H1 (cell line): ENCODE measurements around the gene RCC1. TPM values are rescaled to one million over a fixed set of nuclear protein-coding genes. Genes with fewer than 3 reads are reported as not detected.

ENCODE experiments used
- CTCF ChIA-PET: fragments of 300-600 bp; sonication (Branson Sonifier 250); formaldehyde crosslinking; loops from one replicate; lab custom pipeline; 2021; ENCODE audit not compliant: partially characterized antibody; lab: Charles Lee
- POLR2A ChIA-PET: fragments of 300-600 bp; sonication (Branson Sonifier 250); formaldehyde crosslinking; loops from one replicate; lab custom pipeline; 2021; ENCODE audit warnings: inconsistent platforms; ENCODE audit not compliant: partially characterized antibody; lab: Charles Lee
- DNase-seq, 2 experiments: peaks; one replicate each; pipeline versions ENCODE4 v3.0.0 to v3.0.0-alpha.2; 2010 to 2022; ENCODE audit warnings: low spot score in 2 of 2, low read depth in 1 of 2, mixed read lengths in 1 of 2
- FAIRE-seq: peaks from 2 replicates; lab custom pipeline; 2011; peaks lifted over from hg19 to GRCh38; lab: Jason Lieb, UNC
- H2AFZ ChIP-seq: 2 replicates; pipeline ENCODE4 v1.8.1; 2012; ENCODE audit warnings: low read length, inconsistent platforms
- H2AK5ac ChIP-seq: 2 replicates; pipeline ENCODE4 v1.6.1; 2013; ENCODE audit warnings: low read depth, low read length
- H2BK120ac ChIP-seq: replicated peaks from 2 replicates; pipeline ENCODE3; 2013; ENCODE audit warnings: low read depth, low read length, inconsistent platforms
- H2BK12ac ChIP-seq: 2 replicates; pipeline ENCODE4 v1.6.1; 2013; ENCODE audit warnings: low read depth, low read length
- H2BK15ac ChIP-seq: 2 replicates; pipeline ENCODE4 v1.6.1; 2013; ENCODE audit warnings: low read length
- H2BK20ac ChIP-seq: 2 replicates; pipeline ENCODE4 v1.6.1; 2013; ENCODE audit warnings: low read length
- H2BK5ac ChIP-seq: 2 replicates; pipeline ENCODE4 v1.6.1; 2013; ENCODE audit warnings: low read depth, low read length
- H3K14ac ChIP-seq: 2 replicates; pipeline ENCODE4 v1.6.1; 2013; ENCODE audit warnings: inconsistent platforms; ENCODE audit not compliant: insufficient read length
- H3K18ac ChIP-seq: 2 replicates; pipeline ENCODE4 v1.6.1; 2013; ENCODE audit warnings: low read length; ENCODE audit errors: extremely low read depth
- H3K23ac ChIP-seq: 2 replicates; pipeline ENCODE4 v1.6.1; 2013; ENCODE audit warnings: inconsistent platforms; ENCODE audit not compliant: insufficient read length
- H3K23me2 ChIP-seq: 2 replicates; pipeline ENCODE4 v1.6.1; 2013; ENCODE audit warnings: low read depth, low read length
- H3K27ac ChIP-seq: 2 replicates; pipeline ENCODE4 v1.6.1; 2011; ENCODE audit warnings: low read depth, low read length, inconsistent platforms
- H3K27me3 ChIP-seq, 4 experiments: replicated peaks in 1 of 4; 1 replicate in 1 of 4; 2 replicates in 3 of 4; pipeline versions ENCODE4 v1.6.1 to v1.8.1; 2011 to 2013; ENCODE audit warnings: low read length in 3 of 4, mild to moderate bottlenecking in 3 of 4, inconsistent platforms in 2 of 4, mixed read lengths in 2 of 4, moderate library complexity in 1 of 4; ENCODE audit not compliant: control insufficient read depth in 3 of 4, insufficient read depth in 3 of 4; ENCODE audit errors: extremely low read depth in 1 of 4
- H3K36me3 ChIP-seq, 4 experiments: 2 replicates each; pipeline versions ENCODE4 v1.6.1 to v1.8.1; 2011 to 2013; ENCODE audit warnings: mild to moderate bottlenecking in 4 of 4, low read length in 3 of 4, moderate library complexity in 2 of 4, control low read depth in 1 of 4, inconsistent platforms in 1 of 4; ENCODE audit not compliant: insufficient read depth in 4 of 4, control insufficient read depth in 2 of 4
- H3K4ac ChIP-seq: replicated peaks from 2 replicates; pipeline ENCODE3; 2013; ENCODE audit warnings: low read length, low read depth, mixed read lengths, inconsistent platforms; ENCODE audit not compliant: insufficient read length
- H3K4me1 ChIP-seq, 4 experiments: replicated peaks in 1 of 4; 1 replicate in 1 of 4; 2 replicates in 3 of 4; pipeline versions ENCODE4 v1.6.1 to v1.8.1; 2011 to 2013; ENCODE audit warnings: low read length in 3 of 4, inconsistent platforms in 2 of 4, mixed read lengths in 1 of 4; ENCODE audit not compliant: insufficient read depth in 4 of 4, control insufficient read depth in 3 of 4
- H3K4me2 ChIP-seq, 2 experiments: 2 replicates each; pipeline versions ENCODE4 v1.6.1 to v1.8.1; 2011 to 2013; ENCODE audit warnings: low read depth in 2 of 2, low read length in 2 of 2, control low read depth in 1 of 2, inconsistent platforms in 1 of 2, mild to moderate bottlenecking in 1 of 2; ENCODE audit not compliant: insufficient read depth in 1 of 2
- H3K4me3 ChIP-seq, 4 experiments: fragments of 200-600, 300-600 bp in 1 of 4; sonication (generic), shearing (Covaris generic), sonication (Bioruptor Twin) in 1 of 4; 2 replicates each; pipeline versions ENCODE4 v1.5.1 to v1.8.1; 2011 to 2016; ENCODE audit warnings: low read length in 4 of 4, low read depth in 3 of 4, control low read depth in 2 of 4, inconsistent platforms in 2 of 4, mild to moderate bottlenecking in 2 of 4, mixed read lengths in 1 of 4, moderate library complexity in 1 of 4; ENCODE audit not compliant: insufficient read depth in 2 of 4; ENCODE audit errors: extremely low read depth in 1 of 4
- H3K56ac ChIP-seq: replicated peaks from 2 replicates; pipeline ENCODE3; 2013; ENCODE audit warnings: low read depth, mild to moderate bottlenecking, mixed read lengths, low read length, inconsistent platforms; ENCODE audit not compliant: insufficient read length
- H3K79me1 ChIP-seq: 2 replicates; pipeline ENCODE4 v1.6.1; 2013; ENCODE audit warnings: low read depth, low read length, control low read depth
- H3K79me2 ChIP-seq, 2 experiments: 2 replicates each; pipeline versions ENCODE4 v1.6.1 to v1.8.1; 2012 to 2013; ENCODE audit warnings: low read length in 2 of 2, mild to moderate bottlenecking in 2 of 2, inconsistent platforms in 1 of 2; ENCODE audit not compliant: insufficient read depth in 2 of 2, control insufficient read depth in 1 of 2
- H3K9ac ChIP-seq, 4 experiments: replicated peaks in 1 of 4; 1 replicate in 1 of 4; 2 replicates in 3 of 4; pipeline versions ENCODE4 v1.6.1 to v1.8.1; 2011 to 2013; ENCODE audit warnings: low read depth in 3 of 4, low read length in 3 of 4, control low read depth in 2 of 4, mild to moderate bottlenecking in 2 of 4, moderate library complexity in 2 of 4, inconsistent platforms in 1 of 4; ENCODE audit errors: extremely low read depth in 1 of 4
- H3K9me3 ChIP-seq, 2 experiments: 2 replicates each; pipeline versions ENCODE4 v1.6.1 to v1.8.1; 2012 to 2013; ENCODE audit warnings: mild to moderate bottlenecking in 2 of 2, moderate library complexity in 2 of 2, control low read depth in 1 of 2, inconsistent platforms in 1 of 2, low read depth in 1 of 2, low read length in 1 of 2, mixed read lengths in 1 of 2; ENCODE audit not compliant: insufficient read depth in 2 of 2
- H4K20me1 ChIP-seq, 2 experiments: replicated peaks in 1 of 2; 2 replicates each; pipeline versions ENCODE3 to v1.8.1; 2011 to 2013; ENCODE audit warnings: inconsistent platforms in 2 of 2, low read length in 2 of 2, mild to moderate bottlenecking in 1 of 2; ENCODE audit not compliant: insufficient read depth in 2 of 2, control insufficient read depth in 1 of 2
- H4K5ac ChIP-seq: 2 replicates; pipeline ENCODE4 v1.6.1; 2013; ENCODE audit warnings: low read length, low read depth, mixed read lengths, inconsistent platforms; ENCODE audit not compliant: insufficient read length
- H4K8ac ChIP-seq: 2 replicates; pipeline ENCODE4 v1.8.0; 2013; ENCODE audit warnings: mild to moderate bottlenecking, moderate library complexity, low read length, inconsistent platforms; ENCODE audit not compliant: insufficient read depth; ENCODE audit errors: extremely low read depth
- H4K91ac ChIP-seq: replicated peaks from 2 replicates; pipeline ENCODE3; 2013; ENCODE audit warnings: low read length, mixed read lengths, inconsistent platforms; ENCODE audit not compliant: insufficient read length
- CTCF ChIP-seq, 3 experiments: IDR thresholded peaks; 1 replicate in 2 of 3; 2 replicates in 1 of 3; pipeline versions ENCODE4 v1.5.1 to v1.6.1; 2011; ENCODE audit warnings: low read length in 3 of 3, mild to moderate bottlenecking in 3 of 3, inconsistent platforms in 2 of 3, low read depth in 1 of 3, moderate library complexity in 1 of 3; ENCODE audit not compliant: insufficient read depth in 1 of 3; ENCODE audit errors: control extremely low read depth in 1 of 3
- EGR1 ChIP-seq: IDR thresholded peaks from 2 replicates; pipeline ENCODE4 v1.6.1; 2011; ENCODE audit warnings: low read depth, low read length, borderline replicate concordance
- KDM4A ChIP-seq: IDR thresholded peaks from one replicate; pipeline ENCODE4 v1.7.1; 2012; ENCODE audit warnings: low read depth, mild to moderate bottlenecking, moderate library complexity, low read length, inconsistent platforms; ENCODE audit not compliant: severe bottlenecking
- POLR2AphosphoS5 ChIP-seq: IDR thresholded peaks from 2 replicates; pipeline ENCODE4 v1.6.1; 2011; ENCODE audit warnings: low read depth, low read length
- TAF7 ChIP-seq: optimal IDR thresholded peaks from 2 replicates; pipeline ENCODE3; 2011; ENCODE audit warnings: low read depth, mild to moderate bottlenecking, inconsistent platforms, low read length, moderate library complexity, borderline replicate concordance
- WGBS, 2 experiments: shearing (Covaris generic) in 1 of 2; methylation state at CpG; one replicate each; pipeline versions ENCODE4 v1.1.6 to v1.1.7; 2013 to 2015; ENCODE audit warnings: low lambda C conversion rate in 2 of 2, mixed read lengths in 2 of 2, inconsistent platforms in 1 of 2, low coverage in 1 of 2, missing lambda C conversion rate in 1 of 2; ENCODE audit not compliant: insufficient replicate concordance in 2 of 2, insufficient coverage in 1 of 2, insufficient read length in 1 of 2; ENCODE audit errors: extremely low coverage in 1 of 2, missing lambda C conversion rate in 1 of 2; 5-methylcytosine and 5-hydroxymethylcytosine counted together
- long read RNA-seq, 2 experiments: library from RNA in 1 of 2; library from capped mRNA in 1 of 2; stranded (forward); transcript quantifications; one replicate each; pipeline ENCODE4 v2.0.0, GENCODE V29; 2021; ENCODE audit warnings: inconsistent platforms in 1 of 2
- polyA minus RNA-seq, 3 experiments: library from RNA; depleted of rRNA, polyadenylated mRNA; stranded (reverse); fragments of >200 nt; gene quantifications; 1 replicate in 2 of 3; 2 replicates in 1 of 3; pipeline ENCODE4 v1.2.3, GENCODE V29; 2011
- polyA plus RNA-seq, 7 experiments: library from polyadenylated mRNA; depleted of rRNA in 3 of 7; stranded (reverse) in 5 of 7; unstranded in 2 of 7; fragments of >200 nt in 5 of 7; fragments of 200-250 nt in 2 of 7; gene quantifications; 1 replicate in 5 of 7; 2 replicates in 1 of 7; 4 replicates in 1 of 7; pipeline versions ENCODE4 v1.2.1 to v1.2.3, GENCODE V29; 2011 to 2013; ENCODE audit warnings: missing spikeins in 2 of 7, mixed read lengths in 2 of 7
- total RNA-seq: library from RNA; stranded (reverse); fragmentation: NEBNext Ultra II Directional; extraction: Animal tissue kit (Norgen Biotek cat#: 25700); gene quantifications from 2 replicates; pipeline ENCODE4 v1.2.1, GENCODE V29; 2021

RCC1 gene
- total RNA-seq (98.4 and 101 TPM in 2 replicates), polyA plus RNA-seq (2011; rRNA removed) (48.5 and 66.4 TPM in 2 replicates), polyA minus RNA-seq (2011; rRNA and poly(A)+ RNA removed) (81.1 and 103 TPM in 2 replicates)
- polyA plus RNA-seq (2011; cell fraction: cytosol; rRNA removed): 76.8 TPM
- 73.3 TPM for polyA plus RNA-seq (2011; cell fraction: nucleus; rRNA removed)
- 102 to 113 TPM (median 104 TPM) in 4 replicates for polyA plus RNA-seq (2012, experiment 1 of 2)
- polyA plus RNA-seq (2012, experiment 2 of 2): 86.9 TPM
- polyA plus RNA-seq (2013, experiment 1 of 2): 45.4 TPM
- polyA plus RNA-seq (2013, experiment 2 of 2): 45.9 TPM
- 47.8 TPM for polyA minus RNA-seq (2011; cell fraction: cytosol; rRNA and poly(A)+ RNA removed)
- 49.7 TPM for polyA minus RNA-seq (2011; cell fraction: nucleus; rRNA and poly(A)+ RNA removed)
- long read RNA-seq, experiment 1, transcript RCC1-211 (3 exons, 509 nt): minor isoform, 5 of 120 reads
- long read RNA-seq, experiment 1, transcript RCC1-202 (10 exons, 2,424 nt): major isoform, 11 of 120 reads
- long read RNA-seq, experiment 1, partial matches to known transcripts: 85 of 120 reads
- long read RNA-seq, experiment 1, other reads (novel, unspliced or antisense): 19 of 120 reads
- long read RNA-seq, experiment 2, transcript RCC1-202 (10 exons, 2,424 nt): major isoform, 69 of 147 reads
- long read RNA-seq, experiment 2, partial matches to known transcripts: 38 of 147 reads
- long read RNA-seq, experiment 2, other reads (novel, unspliced or antisense): 35 of 147 reads

- peaks cover 0 to 24% of the 10 kb centered on the region in 2 experiments; a peak in 2 of 4 replicates for H3K79me2 ChIP-seq
- H3K4me3 ChIP-seq: peak within 1 kb of the TSS; percentile 75 to 96 (median 90)
- WGBS, 2 experiments: 6% methylated on average over 41 of the region's 41 CpGs; no CpG with 5 or more reads in 1 of the 2 experiments
- H2BK5ac ChIP-seq: peak within 1 kb of the TSS; percentile 94
- H4K91ac ChIP-seq: peak within 1 kb of the TSS; percentile 77
- H3K27ac ChIP-seq: peak within 1 kb of the TSS; percentile 95
- H2BK15ac ChIP-seq: no peak within 1 kb of the TSS
- H3K36me3 ChIP-seq: peaks cover 37 to 44% (median 39%) of the 10 kb centered on the region in 4 experiments
- peak within 1 kb of the TSS; percentile 90 for H4K5ac ChIP-seq
- H3K23ac ChIP-seq: no peak within 1 kb of the TSS
- H4K8ac ChIP-seq: peak within 1 kb of the TSS; percentile 41
- H2AFZ ChIP-seq: peak within 1 kb of the TSS; percentile 79
- peaks cover 5 to 7% of the 10 kb centered on the region in 2 experiments for H4K20me1 ChIP-seq
- DNase-seq (peak; percentile 91 to 92), FAIRE-seq (peak; percentile 68)
- H3K14ac ChIP-seq: no peak within 1 kb of the TSS
- H2AK5ac ChIP-seq: no peak within 1 kb of the TSS
- peak within 1 kb of the TSS; percentile 92 to 94 for H3K4me2 ChIP-seq
- H3K27me3 ChIP-seq: no peaks in the 10 kb centered on the region
- H3K9ac ChIP-seq: peak within 1 kb of the TSS; percentile 87 to 100 (median 98)
- H3K23me2 ChIP-seq: peaks cover 10% of the 10 kb centered on the region
- peaks cover 5 to 17% (median 9%) of the 10 kb centered on the region in 4 experiments; a peak in 5 of 7 replicates for H3K4me1 ChIP-seq
- CTCF ChIA-PET: no interaction called here
- H2BK12ac ChIP-seq: no peak within 1 kb of the TSS
- H2BK120ac ChIP-seq: no peak within 1 kb of the TSS
- H3K79me1 ChIP-seq: no peaks in the 10 kb centered on the region; the same call in 1 of the 2 replicates
- peak within 1 kb of the TSS; percentile 81 for H3K56ac ChIP-seq
- POLR2A ChIA-PET: interaction anchor here (0.6 to 31.3 kb wide), 41 partner anchors 11 to 341 kb away, joined by 3 to 660 read pairs (median 5); partner anchors contain the start of genes ATP5IF1, GMEB1, MED18 and PHACTR4
- no peaks in the 10 kb centered on the region for H3K9me3 ChIP-seq
- peak within 1 kb of the TSS; percentile 99 for H3K18ac ChIP-seq
- no peak within 1 kb of the TSS for H2BK20ac ChIP-seq
- H3K4ac ChIP-seq: no peak within 1 kb of the TSS
- TF ChIP-seq CTCF (IDR thresholded peaks at IDR 0.05; ENCODE audit: control extremely low read depth in 1 of 3, insufficient read depth in 1 of 3, low read depth in 1 of 3, low read length in 3 of 3) (0 out of 4 replicates have a peak, but pooled peaks of 1 of the 3 experiments have one; percentile 3), TAF7 (peak; percentile 99), EGR1 (no peak), POLR2AphosphoS5 (peak; percentile 99), KDM4A (peak; percentile 85)
Measured at GRCh38 chr1:28505406-28506187, at the start of gene RCC1. Gene RCC1 (plus strand): TSS chr1:28506043. CDS start chr1:28529867, 23,824 bp downstream.
